ENCODE data around the gene C20orf204.

Gene C20orf204

DNA sequence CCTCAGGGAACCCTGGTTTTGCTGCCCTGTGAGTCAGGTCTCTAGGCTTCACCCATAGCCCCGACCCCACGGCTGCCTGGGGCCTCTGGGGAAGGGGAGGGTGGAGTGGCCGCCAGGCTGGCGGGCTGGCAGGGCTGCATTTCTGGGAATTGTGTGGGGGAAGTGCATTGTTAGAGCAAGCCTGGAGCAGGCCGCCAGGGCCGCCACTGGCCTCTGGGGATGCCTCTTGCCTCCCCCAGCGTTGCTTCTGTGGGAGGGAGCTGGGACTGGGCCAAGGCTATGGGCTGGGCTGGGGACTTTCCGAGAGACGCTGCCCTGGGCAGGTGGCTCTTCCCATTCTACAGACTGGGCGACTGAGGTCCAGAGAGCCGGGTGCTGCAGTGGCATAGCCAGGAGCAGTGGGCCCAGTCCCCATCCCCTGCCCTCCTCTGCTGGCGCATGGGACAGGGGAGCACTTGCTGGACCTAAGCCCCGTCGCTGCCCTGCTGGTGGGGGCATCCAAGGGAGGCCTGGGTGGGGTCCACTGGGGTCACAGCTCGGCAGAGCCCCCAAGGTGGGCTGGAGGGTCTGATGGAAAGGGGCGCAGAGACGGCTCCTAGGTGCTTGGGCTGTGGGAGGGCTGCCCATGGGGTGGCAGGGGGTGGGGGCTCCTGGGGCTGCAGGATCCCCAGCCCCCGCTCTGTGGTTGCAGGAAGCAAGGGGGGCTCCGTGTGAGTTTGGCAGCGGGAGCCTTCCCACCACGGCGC is 20.1 kb downstream of the C20orf204 start:
- DNase-seq (ENCODE audit: low spot score in 2 of 2) (no peak), ATAC-seq (no peak)
- Mint-ChIP-seq H3K27ac (no peak overlapping the region), H3K4me1 (peaks cover 39% of the 10 kb centered on the region), H3K4me3 (no peak overlapping the region), H3K9me3 (no peaks in the 10 kb centered on the region), H3K36me3 (peaks cover 12% of the 10 kb centered on the region)

DNA sequence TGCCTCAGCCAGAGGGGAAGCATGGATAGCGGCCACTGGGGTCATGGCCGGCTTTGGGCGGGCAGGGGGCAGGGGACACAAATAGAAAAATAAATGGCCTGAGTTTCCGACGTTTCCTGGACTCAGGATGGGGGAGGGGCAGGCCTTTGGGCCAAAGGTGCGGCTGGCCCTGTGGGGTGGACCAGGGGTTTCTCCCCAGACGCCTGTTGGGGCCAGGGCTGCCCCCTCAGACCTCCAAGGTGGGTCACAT is 20.6 kb downstream of the C20orf204 start:
- H3K9me3 Mint-ChIP-seq = no peaks in the 10 kb centered on the region
- DNase-seq (ENCODE audit: low spot score in 2 of 2) (no peak), ATAC-seq (no peak)
- peaks cover 12% of the 10 kb centered on the region for H3K36me3 Mint-ChIP-seq
- H3K4me1 Mint-ChIP-seq = peaks cover 39% of the 10 kb centered on the region
- no peak overlapping the region for H3K27ac Mint-ChIP-seq
- peak overlapping the region; percentile 78 for H3K4me3 Mint-ChIP-seq

DNA sequence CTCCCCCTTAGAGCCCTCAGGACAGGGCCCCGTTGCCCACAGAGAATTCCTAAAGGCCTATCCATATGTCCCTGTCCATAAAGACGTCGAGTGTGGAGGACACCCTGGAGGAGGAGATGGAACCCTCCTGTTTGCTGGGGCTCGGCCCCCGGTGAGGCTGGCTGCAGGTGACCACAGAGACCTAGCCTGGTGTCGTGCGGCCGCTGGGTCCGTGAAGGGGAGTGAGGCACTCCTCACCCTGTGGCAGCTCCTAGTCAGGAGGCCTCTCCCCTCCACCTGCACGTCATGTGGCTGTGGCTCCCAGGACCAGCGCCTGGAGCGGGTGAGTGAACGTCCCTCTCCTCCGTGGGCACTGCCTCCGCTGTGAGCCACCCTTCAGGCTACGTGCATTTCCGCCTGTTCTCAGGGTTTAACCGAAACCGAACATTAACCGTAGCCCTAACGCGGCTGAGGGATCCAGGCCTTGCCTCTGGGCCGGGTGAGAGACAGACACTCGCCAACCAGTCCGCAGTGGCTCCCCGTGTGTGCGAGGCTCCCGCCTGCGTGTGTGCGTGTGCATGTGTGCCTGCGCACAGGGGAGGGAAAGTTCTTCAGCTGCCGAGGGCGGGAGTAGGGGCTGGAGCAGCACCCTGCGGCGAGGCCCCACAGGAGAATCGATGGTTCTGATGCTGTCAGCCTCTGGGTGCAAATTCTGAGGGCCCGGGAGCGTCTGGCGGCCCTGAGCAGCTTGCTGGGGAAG is 21.1 kb downstream of the C20orf204 start:
- Mint-ChIP-seq H3K4me1 (peaks cover 41% of the 10 kb centered on the region), H3K36me3 (peaks cover 12% of the 10 kb centered on the region), H3K27ac (peak overlapping the region; percentile 82), H3K9me3 (no peaks in the 10 kb centered on the region), H3K4me3 (peak overlapping the region; percentile 78)
- ATAC-seq = peak; percentile 71
- DNase-seq (ENCODE audit: low spot score in 2 of 2) = no peak

DNA sequence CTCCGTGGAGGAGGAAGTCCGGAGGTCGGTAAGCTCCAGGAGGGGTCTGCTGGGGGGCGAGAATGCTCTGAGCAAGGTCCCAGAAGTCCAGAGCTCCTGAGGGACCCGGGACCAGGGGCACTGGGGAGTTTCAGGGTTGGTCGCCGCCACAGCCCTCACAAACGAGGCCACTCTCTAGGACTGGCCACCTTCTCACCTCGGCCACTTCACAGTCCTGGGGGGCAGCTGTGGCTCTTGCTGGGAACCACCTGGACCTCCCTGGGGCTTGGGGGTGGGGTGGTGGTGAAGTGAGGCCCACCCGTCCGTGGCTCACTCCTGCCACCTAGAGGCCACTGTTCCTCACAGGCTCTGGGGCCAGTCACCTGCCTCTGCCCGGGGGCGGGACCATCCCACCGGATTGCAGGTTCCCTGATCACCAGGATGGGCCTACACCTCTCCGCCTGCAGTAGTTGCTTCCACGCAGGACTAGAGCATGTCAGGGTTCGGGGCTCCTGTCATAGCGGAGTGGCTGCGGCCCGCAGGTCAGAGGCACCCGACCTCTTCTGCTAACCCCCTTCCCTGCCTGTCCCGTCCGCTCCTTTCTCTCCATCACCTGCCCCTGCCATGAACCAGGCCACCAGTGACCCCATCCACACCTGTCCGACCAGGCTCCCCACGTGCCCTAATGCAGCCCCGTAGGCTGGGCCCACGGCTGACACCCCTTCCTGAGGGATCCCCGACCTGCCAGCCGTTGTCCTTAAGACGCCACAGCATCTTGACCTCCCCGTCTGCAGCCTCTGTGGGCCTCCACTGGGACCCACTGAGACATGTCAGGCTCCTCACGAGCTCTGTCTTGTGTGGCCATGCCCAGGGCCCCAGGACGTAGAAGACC is 21.9 kb downstream of the C20orf204 start:
- Mint-ChIP-seq H3K4me1 (peaks cover 46% of the 10 kb centered on the region), H3K4me3 (peak overlapping the region; percentile 78), H3K36me3 (peaks cover 13% of the 10 kb centered on the region), H3K27ac (peak overlapping the region; percentile 82), H3K9me3 (no peaks in the 10 kb centered on the region)
- peak; percentile 83 for ATAC-seq
- peak; percentile 88 to 92 for DNase-seq (ENCODE audit: low spot score in 2 of 2)

DNA sequence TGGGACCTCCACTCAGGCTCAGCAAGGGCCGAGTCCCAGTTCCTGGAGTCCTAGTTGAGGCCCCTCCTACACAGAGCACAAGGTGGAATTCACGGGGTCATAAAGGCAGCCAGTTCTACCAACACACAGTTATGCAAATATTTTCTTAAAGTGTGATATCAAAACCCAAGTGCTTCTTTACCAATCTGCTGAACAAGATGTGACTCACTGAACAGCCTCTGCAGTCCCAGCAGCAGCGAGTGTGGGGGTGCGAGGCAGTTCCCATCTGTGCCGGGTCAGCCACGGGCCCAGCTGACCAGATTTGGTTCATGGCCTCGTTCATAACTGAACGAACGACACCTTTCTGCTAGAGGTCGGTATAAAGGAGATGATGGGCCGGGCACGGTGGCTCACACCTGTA is 22.6 kb downstream of the C20orf204 start:
- Mint-ChIP-seq H3K9me3 (no peaks in the 10 kb centered on the region), H3K36me3 (peaks cover 19% of the 10 kb centered on the region), H3K4me3 (peak overlapping the region; percentile 78), H3K27ac (no peak overlapping the region), H3K4me1 (peaks cover 43% of the 10 kb centered on the region)
- ATAC-seq (no peak), DNase-seq (ENCODE audit: low spot score in 2 of 2) (no peak)

DNA sequence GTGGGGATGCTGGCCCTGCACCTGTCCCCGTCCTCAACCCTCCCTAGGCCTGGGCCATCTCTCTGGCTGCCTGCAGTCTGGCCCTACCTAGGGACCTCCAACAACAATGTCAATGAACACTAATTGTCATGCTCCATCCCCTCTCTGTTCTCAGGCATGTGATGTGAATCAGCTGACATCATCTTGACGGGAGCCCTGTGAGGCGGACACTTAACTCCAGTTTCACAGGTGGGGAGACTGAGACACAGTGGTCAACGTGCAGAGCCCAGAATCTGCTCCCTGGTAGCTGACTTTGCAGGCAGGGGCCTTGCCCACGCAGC is 26.3 kb downstream of the C20orf204 start:
- Mint-ChIP-seq H3K9me3 (no peaks in the 10 kb centered on the region), H3K4me3 (peak overlapping the region; percentile 82), H3K36me3 (peaks cover 51% of the 10 kb centered on the region), H3K27ac (peak overlapping the region; percentile 92), H3K4me1 (peaks cover 64% of the 10 kb centered on the region)
- no peak for ATAC-seq
- DNase-seq (ENCODE audit: low spot score in 2 of 2) = no peak

DNA sequence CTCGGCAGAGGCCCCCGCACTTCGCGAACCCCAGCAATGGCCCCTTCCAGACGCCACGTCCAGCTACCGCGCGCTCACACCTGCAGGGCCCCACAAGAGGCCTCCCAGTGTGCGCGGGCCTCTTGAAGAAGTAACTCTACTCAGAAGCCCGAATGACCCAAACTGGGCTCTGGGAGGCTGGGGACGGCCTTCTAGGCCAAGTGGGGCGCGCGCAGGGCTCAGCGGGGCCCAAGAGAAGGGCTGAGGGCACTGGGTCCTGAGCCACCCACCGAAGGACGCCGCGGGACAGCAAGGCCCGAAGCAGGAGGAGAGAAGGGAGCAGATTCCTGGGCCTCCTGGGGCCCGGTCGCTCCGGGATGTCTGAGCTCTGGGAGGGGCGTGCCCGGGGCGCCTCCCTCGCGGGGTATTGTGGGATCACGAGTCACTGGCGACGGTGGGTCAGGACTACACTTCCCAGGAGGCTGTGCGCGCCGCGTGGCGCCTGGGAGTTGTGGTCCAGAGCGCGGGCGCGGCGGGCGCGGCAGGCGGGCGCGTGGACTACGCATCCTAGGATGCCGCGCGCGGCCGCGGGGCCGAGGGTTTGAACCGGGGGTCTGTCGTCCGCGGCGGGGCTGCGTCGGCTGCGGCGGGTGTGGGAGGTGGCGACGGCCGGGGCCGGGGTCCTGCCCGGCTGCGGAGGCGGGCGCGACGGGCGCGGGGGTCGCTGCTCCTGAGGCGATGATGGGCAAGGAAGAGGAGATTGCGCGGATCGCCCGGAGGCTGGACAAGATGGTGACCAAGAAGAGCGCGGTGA is 26.8 kb downstream of the C20orf204 start, which contains the start of gene TCEA2:
Gene TCEA2, plus strand, starts transcription at position 603 of the 793 bp plus-strand sequence. Its CDS starts 115 bp downstream, at position 718.
- Mint-ChIP-seq H3K4me3 (peak within 1 kb of the TSS; percentile 82), H3K4me1 (peaks cover 65% of the 10 kb centered on the region), H3K36me3 (peaks cover 57% of the 10 kb centered on the region), H3K9me3 (no peaks in the 10 kb centered on the region), H3K27ac (peak within 1 kb of the TSS; percentile 92)
- peak; percentile 87 for ATAC-seq
- peak; percentile 85 to 95 for DNase-seq (ENCODE audit: low spot score in 2 of 2)

DNA sequence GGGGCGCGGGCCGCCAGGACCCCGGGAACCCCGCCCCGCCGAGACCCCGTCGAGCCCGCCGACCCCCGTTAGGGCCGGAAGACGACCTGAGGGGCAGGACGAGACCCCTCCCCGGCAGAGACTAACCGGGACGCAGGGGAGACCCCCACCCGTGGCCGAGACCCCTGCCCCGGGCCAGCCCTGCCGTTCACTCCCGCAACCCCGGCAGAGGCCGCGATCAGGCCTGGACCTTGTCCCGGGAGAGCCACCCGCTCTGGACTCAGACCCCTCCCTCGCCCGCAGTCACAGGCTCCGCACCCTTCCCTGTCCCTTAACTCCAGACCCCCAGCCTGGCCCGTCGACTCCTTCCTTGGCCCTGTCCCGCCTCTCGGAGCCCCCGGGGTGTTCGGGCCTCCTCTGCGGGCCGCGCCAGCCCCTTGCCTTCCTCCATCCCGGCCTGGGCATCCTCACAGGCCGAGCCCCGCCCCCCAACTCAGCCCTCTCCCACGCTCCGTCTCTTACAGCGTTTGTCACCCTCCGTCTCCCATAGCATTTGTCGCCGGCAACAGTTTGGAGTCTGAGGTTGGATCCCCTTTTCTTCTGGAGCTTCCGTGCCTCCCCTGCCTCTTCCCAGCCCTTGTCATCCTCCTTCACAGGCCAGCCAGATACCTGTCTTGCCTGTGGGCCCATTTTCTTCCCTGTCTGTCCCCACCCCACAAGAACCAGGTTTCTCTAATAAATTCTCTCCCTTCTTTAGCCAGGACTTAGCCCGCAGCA is 27.6 kb downstream of the C20orf204 start:
- H3K27ac Mint-ChIP-seq = peak overlapping the region; percentile 92
- no peaks in the 10 kb centered on the region for H3K9me3 Mint-ChIP-seq
- DNase-seq (ENCODE audit: low spot score in 2 of 2) (no peak), ATAC-seq (peak; percentile 2)
- peaks cover 65% of the 10 kb centered on the region for H3K4me1 Mint-ChIP-seq
- H3K4me3 Mint-ChIP-seq = peak overlapping the region; percentile 82
- H3K36me3 Mint-ChIP-seq = peaks cover 58% of the 10 kb centered on the region

DNA sequence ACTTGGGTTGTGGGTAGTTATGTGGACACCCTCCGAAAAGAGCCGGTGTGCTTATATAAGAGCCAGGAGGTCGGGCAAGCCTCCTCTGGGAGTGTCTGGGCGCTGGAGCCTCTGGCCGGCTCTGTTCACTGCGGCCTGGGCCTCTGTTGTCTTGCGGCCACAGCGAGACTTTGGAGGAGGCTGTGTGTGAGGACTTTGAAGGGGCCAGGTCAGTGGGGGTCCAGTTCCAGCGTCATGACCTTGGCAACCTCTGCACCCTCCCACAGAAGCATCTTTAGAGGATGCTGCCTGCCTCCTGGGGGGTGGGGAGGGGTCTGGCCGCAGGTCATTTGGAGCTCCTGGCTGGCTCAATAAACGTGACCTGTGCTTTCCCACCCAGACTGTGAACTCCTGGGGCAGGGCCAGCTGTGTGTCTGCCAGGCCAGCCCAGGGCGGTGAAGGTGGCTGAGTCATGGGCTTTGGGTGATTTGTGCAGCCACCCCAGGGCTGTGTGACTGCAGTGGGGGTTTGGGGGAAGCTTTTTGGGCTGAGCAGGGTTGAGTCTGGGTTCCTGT is 28.2 kb downstream of the C20orf204 start:
- peaks cover 62% of the 10 kb centered on the region for H3K4me1 Mint-ChIP-seq
- no peak for ATAC-seq
- H3K4me3 Mint-ChIP-seq = peak overlapping the region; percentile 82
- peak overlapping the region; percentile 92 for H3K27ac Mint-ChIP-seq
- peaks cover 57% of the 10 kb centered on the region for H3K36me3 Mint-ChIP-seq
- DNase-seq (ENCODE audit: low spot score in 2 of 2) = no peak
- no peaks in the 10 kb centered on the region for H3K9me3 Mint-ChIP-seq

DNA sequence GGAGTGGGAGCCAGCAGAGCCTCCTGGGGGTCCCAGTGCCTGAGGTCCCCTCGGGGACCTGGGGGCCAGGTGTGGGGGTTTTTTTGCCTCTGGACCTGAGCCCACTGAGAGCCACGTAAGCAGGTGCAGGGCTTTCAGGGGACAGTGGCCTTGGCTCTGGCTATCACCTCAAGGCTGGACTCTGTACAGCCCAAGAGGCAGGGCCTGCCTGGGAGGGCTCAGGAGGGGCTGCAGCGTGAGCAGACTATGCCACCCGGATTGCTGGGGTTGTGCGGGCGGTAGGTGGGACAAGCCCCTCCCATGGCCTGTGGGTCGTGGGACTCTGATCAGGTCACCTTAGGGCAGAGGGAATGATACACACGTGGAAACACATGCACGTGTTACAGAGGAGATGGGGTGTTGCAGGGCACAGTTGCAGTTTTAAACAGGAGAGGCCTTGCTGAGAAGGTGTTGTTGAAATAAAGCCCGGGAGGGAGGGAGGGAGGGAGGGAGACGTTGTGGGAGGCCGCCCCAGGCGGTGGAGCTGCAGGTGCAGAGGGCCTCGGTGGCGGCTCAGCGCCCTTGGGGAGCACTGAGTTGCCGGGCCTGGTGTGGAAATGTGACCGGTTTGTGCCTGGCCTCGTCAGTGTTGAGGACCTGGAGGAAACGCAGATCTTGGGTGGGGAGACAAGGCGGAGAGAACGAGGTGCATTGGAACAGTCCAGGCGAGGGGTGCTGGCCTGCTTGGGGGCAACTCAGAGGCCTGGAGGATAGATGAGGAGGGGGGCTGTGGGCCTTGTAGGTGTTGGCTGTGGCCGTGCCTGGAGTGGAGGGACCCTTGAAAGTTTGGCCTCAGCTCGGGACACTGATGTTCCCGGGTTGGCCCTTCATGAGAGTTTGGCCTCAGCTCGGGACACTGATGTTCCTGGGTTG is 29.3 kb downstream of the C20orf204 start:
- peaks cover 58% of the 10 kb centered on the region for H3K36me3 Mint-ChIP-seq
- peak overlapping the region; percentile 92 for H3K27ac Mint-ChIP-seq
- H3K4me1 Mint-ChIP-seq = peaks cover 58% of the 10 kb centered on the region
- DNase-seq (ENCODE audit: low spot score in 2 of 2) (no peak), ATAC-seq (no peak)
- H3K4me3 Mint-ChIP-seq = peak overlapping the region; percentile 82
- H3K9me3 Mint-ChIP-seq = no peaks in the 10 kb centered on the region

DNA sequence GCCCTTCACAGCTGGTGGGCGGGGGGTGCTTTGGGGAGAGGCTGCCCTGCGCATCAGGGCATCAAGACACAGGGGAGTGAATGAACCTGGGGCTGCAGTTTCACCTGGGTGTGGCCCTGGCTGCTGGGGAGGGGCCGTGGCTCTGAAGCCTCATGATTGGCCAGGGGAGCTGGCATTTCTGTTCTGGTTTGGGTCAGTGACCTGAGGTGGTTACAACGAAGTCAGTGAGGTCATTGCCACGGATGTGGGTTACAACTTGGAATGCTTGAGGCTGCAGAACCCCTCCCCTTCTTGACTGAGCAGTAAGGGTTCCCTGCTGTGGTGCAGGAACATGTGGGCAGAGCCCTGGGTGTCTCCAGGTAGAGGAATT is 30.0 kb downstream of the C20orf204 start:
- H3K9me3 Mint-ChIP-seq = no peaks in the 10 kb centered on the region
- peak overlapping the region; percentile 91 for H3K27ac Mint-ChIP-seq
- DNase-seq (ENCODE audit: low spot score in 2 of 2) = peak; percentile 45 to 86
- H3K36me3 Mint-ChIP-seq = peaks cover 64% of the 10 kb centered on the region
- peak; percentile 80 for ATAC-seq
- H3K4me3 Mint-ChIP-seq = peak overlapping the region; percentile 82
- peaks cover 58% of the 10 kb centered on the region for H3K4me1 Mint-ChIP-seq

DNA sequence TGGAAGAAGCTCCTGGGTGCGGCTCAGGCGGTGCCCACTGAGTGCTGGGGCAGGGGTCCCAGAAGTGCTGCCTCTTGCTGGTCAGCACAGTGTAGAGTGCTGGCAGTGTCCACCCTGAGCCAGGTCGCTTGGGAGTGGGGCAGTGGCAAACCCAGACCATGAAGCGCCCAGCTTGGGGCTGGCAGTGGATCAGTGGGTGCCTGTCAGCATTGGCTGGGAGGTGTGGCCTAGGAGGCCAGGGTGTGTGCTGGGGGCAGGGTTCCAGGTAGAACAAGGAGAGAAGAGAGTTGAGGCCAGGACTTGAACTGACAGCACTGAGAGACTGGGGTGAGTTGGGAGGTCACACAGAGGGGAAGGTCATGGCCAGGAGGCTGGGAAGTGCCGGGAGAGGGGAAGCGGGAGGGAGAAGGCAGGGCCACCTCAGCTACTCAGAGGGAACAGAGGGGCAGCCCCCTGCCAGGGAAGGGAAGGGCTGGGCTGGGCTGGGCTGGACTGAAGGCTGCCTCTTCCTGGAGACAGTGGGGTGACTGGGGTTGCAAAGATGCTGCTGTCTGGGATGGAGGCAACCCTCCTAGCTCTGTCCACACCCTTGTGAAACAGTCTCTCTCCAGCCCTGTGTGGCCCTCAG is 31.1 kb downstream of the C20orf204 start:
- H3K4me1 Mint-ChIP-seq = peaks cover 61% of the 10 kb centered on the region

DNA sequence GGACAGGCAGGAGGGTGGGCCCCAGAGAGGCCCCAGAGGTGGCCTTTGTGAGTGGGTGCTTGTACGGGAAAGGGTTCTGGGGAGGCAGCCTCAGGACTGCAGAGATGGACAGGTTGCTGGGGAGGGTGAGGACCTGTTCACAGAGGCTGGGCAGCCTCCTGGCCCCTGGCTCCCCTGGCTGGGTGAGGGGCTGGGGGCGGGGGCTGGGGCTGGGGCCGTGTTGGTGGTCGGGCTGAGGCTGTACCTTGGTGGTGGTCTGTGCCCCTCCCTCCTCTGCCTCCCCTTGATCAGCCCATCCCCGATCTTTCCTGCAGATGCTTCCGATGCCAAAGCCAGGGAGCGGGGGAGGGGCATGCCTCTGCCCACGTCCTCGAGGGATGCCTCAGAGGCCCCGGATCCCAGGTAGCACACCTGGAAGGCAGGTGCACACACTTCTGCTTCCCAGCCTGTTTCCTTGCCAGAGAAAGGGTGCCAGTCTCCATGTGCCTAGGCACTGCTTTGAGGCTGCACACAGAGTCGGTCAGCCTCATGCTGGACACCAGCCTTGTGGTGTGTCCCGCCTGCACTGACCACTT is 31.8 kb downstream of the C20orf204 start:
- no peak for DNase-seq (ENCODE audit: low spot score in 2 of 2)
- no peak overlapping the region for H3K4me3 Mint-ChIP-seq
- no peak for ATAC-seq
- peaks cover 61% of the 10 kb centered on the region for H3K4me1 Mint-ChIP-seq
- peaks cover 78% of the 10 kb centered on the region for H3K36me3 Mint-ChIP-seq
- no peaks in the 10 kb centered on the region for H3K9me3 Mint-ChIP-seq
- peak overlapping the region; percentile 79 for H3K27ac Mint-ChIP-seq

More for the DNA sequence above, 31.1 kb downstream of the C20orf204 start:
- peaks cover 71% of the 10 kb centered on the region for H3K36me3 Mint-ChIP-seq
- no peak for DNase-seq (ENCODE audit: low spot score in 2 of 2)
- no peak overlapping the region for H3K4me3 Mint-ChIP-seq
- no peaks in the 10 kb centered on the region for H3K9me3 Mint-ChIP-seq
- H3K27ac Mint-ChIP-seq = peak overlapping the region; percentile 79
- no peak for ATAC-seq
